A549 (cell line): ENCODE results near the gene TFF3. TPM values are rescaled to one million over a fixed set of nuclear protein-coding genes. Genes with fewer than 3 reads are reported as not detected.

ENCODE experiments used
- ATAC-seq, 2 experiments: fragments of 200-7000 bp in 1 of 2; fragments of >200 bp in 1 of 2; cut with Nextera tagmentation in 1 of 2; cut with Tn5 transposase in 1 of 2; 3 replicates each; pipeline versions ENCODE4 v1.8.0 to v1.9.1; 2018 to 2020; ENCODE audit warnings: mild to moderate bottlenecking in 1 of 2, moderate library complexity in 1 of 2
- CTCF ChIA-PET: fragments of 300-600 bp; sonication (Branson Sonifier 250); formaldehyde crosslinking; extraction: SDS; loops from one replicate; lab custom pipeline; 2021; ENCODE audit warnings: antibody characterized with exemption, inconsistent platforms; lab: Yijun Ruan, JAX
- POLR2A ChIA-PET: fragments of 350-600 bp; formaldehyde crosslinking; extraction: SDS; loops from one replicate; lab custom pipeline; 2021; ENCODE audit warnings: antibody characterized with exemption, inconsistent platforms; lab: Yijun Ruan, JAX
- DNase-seq, 2 experiments: peaks; one replicate each; pipeline versions ENCODE4 v3.0.0 to v3.0.0-alpha.2; 2011 to 2016; ENCODE audit warnings: low read depth in 1 of 2, low spot score in 1 of 2
- FAIRE-seq: peaks from 2 replicates; lab custom pipeline; 2011; peaks lifted over from hg19 to GRCh38; lab: Jason Lieb, UNC
- H3K27ac ChIP-seq, 2 experiments: fragments of >200 bp; sonication (Bioruptor Twin); formaldehyde crosslinking; 3 replicates each; pipeline ENCODE4 v1.5.1; 2016 to 2017
- H3K4me1 ChIP-seq: fragments of >200 bp; sonication (Bioruptor Twin); formaldehyde crosslinking; 3 replicates; pipeline ENCODE4 v1.6.1; 2016
- H3K4me2 ChIP-seq: fragments of >200 bp; sonication (Bioruptor Twin); formaldehyde crosslinking; 3 replicates; pipeline ENCODE4 v1.6.1; 2016
- H3K4me3 ChIP-seq: fragments of >200 bp; sonication (Bioruptor Twin); formaldehyde crosslinking; 3 replicates; pipeline ENCODE4 v1.5.1; 2016
- H3K9me3 ChIP-seq: fragments of >200 bp; sonication (Bioruptor Twin); formaldehyde crosslinking; 3 replicates; pipeline ENCODE4 v1.6.1; 2016
- CBX2 ChIP-seq: fragments of 200-600 bp; sonication (generic); IDR thresholded peaks from 2 replicates; pipeline ENCODE4 v1.6.1; 2016; ENCODE audit warnings: low read depth, mild to moderate bottlenecking, borderline replicate concordance
- CHD2 ChIP-seq: fragments of 150-350 bp; IDR thresholded peaks from 2 replicates; pipeline ENCODE4 v1.6.1; 2014; ENCODE audit warnings: low read length; ENCODE audit not compliant: partially characterized antibody
- EP300 ChIP-seq, 2 experiments: fragments of >200 bp; sonication (Bioruptor Twin); formaldehyde crosslinking; IDR thresholded peaks; 2 replicates in 1 of 2; 3 replicates in 1 of 2; pipeline ENCODE4 v1.6.1; 2016 to 2017
- FOSB ChIP-seq: fragments of 250-450 bp; sonication (Bioruptor Pico); IDR thresholded peaks from 2 replicates; pipeline ENCODE4 v1.5.0; 2020; ENCODE audit warnings: mild to moderate bottlenecking, moderate library complexity
- HOXB13 ChIP-seq: fragments of 250-450 bp; sonication (Bioruptor Pico); IDR thresholded peaks from 2 replicates; pipeline ENCODE4 v1.5.0; 2020; ENCODE audit warnings: low read depth, mild to moderate bottlenecking, moderate library complexity
- HOXB5 ChIP-seq: fragments of 250-450 bp; sonication (Bioruptor Pico); IDR thresholded peaks from 2 replicates; pipeline ENCODE4 v1.5.0; 2020; ENCODE audit warnings: mild to moderate bottlenecking, moderate library complexity
- MAFK ChIP-seq: fragments of 450-650 bp; IDR thresholded peaks from 2 replicates; pipeline ENCODE4 v1.6.1; 2014; ENCODE audit not compliant: partially characterized antibody
- MAX ChIP-seq: IDR thresholded peaks from 2 replicates; pipeline ENCODE4 v1.6.1; 2012
- MAZ ChIP-seq: fragments of 150-350 bp; IDR thresholded peaks from 2 replicates; pipeline ENCODE4 v1.6.1; 2014; ENCODE audit warnings: antibody characterized with exemption, low read depth, low read length, borderline replicate concordance
- MYC ChIP-seq: IDR thresholded peaks from 2 replicates; pipeline ENCODE4 v1.6.1; 2012; ENCODE audit warnings: mild to moderate bottlenecking, inconsistent platforms, low read length, improper control_type of control experiment, borderline replicate concordance
- NFE2L2 ChIP-seq: fragments of 150-350 bp; conservative IDR thresholded peaks from 2 replicates; pipeline ENCODE4 v1.6.1; 2014; ENCODE audit warnings: low read length
- NPAS2 ChIP-seq: fragments of 250-450 bp; sonication (Bioruptor Pico); IDR thresholded peaks from 2 replicates; pipeline ENCODE4 v1.8.0; 2022; ENCODE audit warnings: mild to moderate bottlenecking, moderate library complexity, borderline replicate concordance
- NR3C1 ChIP-seq: fragments of >200 bp; sonication (Bioruptor Twin); formaldehyde crosslinking; IDR thresholded peaks from 3 replicates; pipeline ENCODE4 v1.6.1; 2017
- RARB ChIP-seq: fragments of 250-450 bp; sonication (Bioruptor Pico); IDR thresholded peaks from 2 replicates; pipeline ENCODE4 v1.8.0; 2021; ENCODE audit warnings: mild to moderate bottlenecking, moderate library complexity
- RCOR1 ChIP-seq: fragments of 150-350 bp; IDR thresholded peaks from 2 replicates; pipeline ENCODE4 v1.6.1; 2014; ENCODE audit warnings: antibody characterized with exemption, low read length, low read depth
- SMC3 ChIP-seq: fragments of >200 bp; sonication (Bioruptor Twin); formaldehyde crosslinking; IDR thresholded peaks from 3 replicates; pipeline ENCODE4 v1.6.1; 2018; ENCODE audit warnings: inconsistent platforms
- SREBF2 ChIP-seq: fragments of 450-650 bp; IDR thresholded peaks from 2 replicates; pipeline ENCODE4 v1.6.1; 2014; ENCODE audit warnings: mild to moderate bottlenecking, moderate library complexity
- TP53 ChIP-seq: fragments of 250-450 bp; sonication (Bioruptor Pico); IDR thresholded peaks from 2 replicates; pipeline ENCODE4 v1.5.0; 2021; ENCODE audit warnings: mild to moderate bottlenecking, moderate library complexity
- ZFP36 ChIP-seq: fragments of 450-650 bp; IDR thresholded peaks from 2 replicates; pipeline ENCODE4 v1.6.1; 2014; ENCODE audit warnings: borderline replicate concordance; ENCODE audit not compliant: partially characterized antibody
- WGBS: methylation state at CpG from one replicate; pipeline ENCODE4 v1.1.6; 2017; ENCODE audit errors: missing lambda C conversion rate; 5-methylcytosine and 5-hydroxymethylcytosine counted together
- polyA plus RNA-seq, 4 experiments: library from polyadenylated mRNA; depleted of rRNA in 3 of 4; stranded (reverse); fragments of >200 nt; fragmentation: RNase III in 1 of 4; extraction: RNeasy Plus Mini Kit Qiagen cat#74134 plus additional on column Dnase treatment in 1 of 4; gene quantifications; 2 replicates in 3 of 4; 3 replicates in 1 of 4; pipeline ENCODE4 v1.2.3, GENCODE V29; 2011 to 2017
- TF ChIP-seq, protein P1 (sequence below): fragments of 150-350 bp; IDR thresholded peaks from 2 replicates; pipeline ENCODE4 v1.6.1; 2014; ENCODE audit warnings: low read depth, mild to moderate bottlenecking, low read length
- TF ChIP-seq, protein P2 (sequence below): fragments of >200 bp; sonication (Bioruptor Twin); formaldehyde crosslinking; IDR thresholded peaks from 3 replicates; pipeline ENCODE4 v1.5.1; 2016
- TF ChIP-seq, protein P3 (sequence below): fragments of 250-450 bp; sonication (Bioruptor Pico); IDR thresholded peaks from 2 replicates; pipeline ENCODE4 v1.5.0; 2020; ENCODE audit warnings: low read depth, mild to moderate bottlenecking, moderate library complexity
- TF ChIP-seq, protein P4 (sequence below): IDR thresholded peaks from 2 replicates; pipeline ENCODE4 v1.6.1; 2012
- TF ChIP-seq, protein P5 (sequence below): fragments of 200-600 bp; sonication (generic); IDR thresholded peaks from 2 replicates; pipeline ENCODE4 v1.6.1; 2016; ENCODE audit warnings: antibody characterized with exemption, mild to moderate bottlenecking, moderate library complexity

TFF3 gene
- polyA plus RNA-seq, 2 of the 4 experiments (the other 2 are of a cell fraction): 0.43 TPM; not detected in 1

DNA sequence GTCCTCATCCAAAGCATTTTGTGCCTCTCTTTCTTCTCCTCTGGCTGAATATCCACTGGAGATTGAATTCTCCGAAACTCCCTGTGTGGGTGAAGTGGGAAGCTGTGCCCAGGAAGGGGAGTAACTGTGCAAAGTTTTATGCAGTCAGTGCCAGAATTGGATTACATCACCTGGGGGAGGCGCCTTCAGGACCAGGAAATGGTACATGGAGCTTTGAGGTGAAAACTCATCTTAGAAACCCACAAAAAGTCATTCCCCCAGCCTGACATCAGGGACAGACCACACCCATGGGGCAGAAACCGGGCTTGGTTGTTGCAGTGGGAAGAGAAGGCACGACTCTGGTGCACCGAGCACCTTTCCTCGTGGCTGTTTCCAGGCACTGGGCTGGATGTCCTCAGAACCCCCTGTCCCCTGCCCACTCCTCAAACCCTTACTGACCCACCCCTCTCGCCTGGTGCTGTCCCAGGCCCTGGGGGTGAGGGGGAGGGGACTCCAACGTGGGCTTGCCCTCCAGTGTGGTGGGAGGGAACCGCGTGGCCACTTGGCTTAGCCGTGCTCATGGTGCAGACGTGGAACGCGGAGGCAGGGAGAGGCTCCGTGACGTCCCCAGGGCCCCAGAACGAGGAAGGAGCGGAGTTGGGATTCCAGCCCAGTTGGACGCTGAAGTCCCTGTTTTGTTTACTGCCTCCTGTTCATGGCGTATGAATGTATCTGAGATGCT lies 15.7 kb downstream of the TFF3 start:
- FAIRE-seq: no peak
- ChIA-PET POLR2A (no interaction called here), CTCF (interaction anchor here (0.5 to 3.8 kb wide), 3 partner anchors 10 to 154 kb away, joined by 3 to 15 read pairs (median 4); no protein-coding TSS in a partner anchor)
- no peak overlapping the region for H3K4me2 ChIP-seq
- H3K4me1 ChIP-seq: no peaks in the 10 kb centered on the region
- no peak for TF ChIP-seq ZFP36
- TF ChIP-seq, protein P1, sequence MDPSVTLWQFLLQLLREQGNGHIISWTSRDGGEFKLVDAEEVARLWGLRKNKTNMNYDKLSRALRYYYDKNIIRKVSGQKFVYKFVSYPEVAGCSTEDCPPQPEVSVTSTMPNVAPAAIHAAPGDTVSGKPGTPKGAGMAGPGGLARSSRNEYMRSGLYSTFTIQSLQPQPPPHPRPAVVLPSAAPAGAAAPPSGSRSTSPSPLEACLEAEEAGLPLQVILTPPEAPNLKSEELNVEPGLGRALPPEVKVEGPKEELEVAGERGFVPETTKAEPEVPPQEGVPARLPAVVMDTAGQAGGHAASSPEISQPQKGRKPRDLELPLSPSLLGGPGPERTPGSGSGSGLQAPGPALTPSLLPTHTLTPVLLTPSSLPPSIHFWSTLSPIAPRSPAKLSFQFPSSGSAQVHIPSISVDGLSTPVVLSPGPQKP: no peak
- TF ChIP-seq MYC: no peak
- TF ChIP-seq CHD2: no peak
- TF ChIP-seq HOXB5 (CRISPR knock-in tag): no peak
- TF ChIP-seq SREBF2: no peak
- TF ChIP-seq MAZ: no peak
- TF ChIP-seq, protein P2, sequence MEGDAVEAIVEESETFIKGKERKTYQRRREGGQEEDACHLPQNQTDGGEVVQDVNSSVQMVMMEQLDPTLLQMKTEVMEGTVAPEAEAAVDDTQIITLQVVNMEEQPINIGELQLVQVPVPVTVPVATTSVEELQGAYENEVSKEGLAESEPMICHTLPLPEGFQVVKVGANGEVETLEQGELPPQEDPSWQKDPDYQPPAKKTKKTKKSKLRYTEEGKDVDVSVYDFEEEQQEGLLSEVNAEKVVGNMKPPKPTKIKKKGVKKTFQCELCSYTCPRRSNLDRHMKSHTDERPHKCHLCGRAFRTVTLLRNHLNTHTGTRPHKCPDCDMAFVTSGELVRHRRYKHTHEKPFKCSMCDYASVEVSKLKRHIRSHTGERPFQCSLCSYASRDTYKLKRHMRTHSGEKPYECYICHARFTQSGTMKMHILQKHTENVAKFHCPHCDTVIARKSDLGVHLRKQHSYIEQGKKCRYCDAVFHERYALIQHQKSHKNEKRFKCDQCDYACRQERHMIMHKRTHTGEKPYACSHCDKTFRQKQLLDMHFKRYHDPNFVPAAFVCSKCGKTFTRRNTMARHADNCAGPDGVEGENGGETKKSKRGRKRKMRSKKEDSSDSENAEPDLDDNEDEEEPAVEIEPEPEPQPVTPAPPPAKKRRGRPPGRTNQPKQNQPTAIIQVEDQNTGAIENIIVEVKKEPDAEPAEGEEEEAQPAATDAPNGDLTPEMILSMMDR: no peak
- TF ChIP-seq EP300 (IDR thresholded peaks at IDR 0.05): no peak
- TF ChIP-seq NFE2L2: no peak
- TF ChIP-seq RARB (CRISPR knock-in tag): no peak
- TF ChIP-seq, protein P3, sequence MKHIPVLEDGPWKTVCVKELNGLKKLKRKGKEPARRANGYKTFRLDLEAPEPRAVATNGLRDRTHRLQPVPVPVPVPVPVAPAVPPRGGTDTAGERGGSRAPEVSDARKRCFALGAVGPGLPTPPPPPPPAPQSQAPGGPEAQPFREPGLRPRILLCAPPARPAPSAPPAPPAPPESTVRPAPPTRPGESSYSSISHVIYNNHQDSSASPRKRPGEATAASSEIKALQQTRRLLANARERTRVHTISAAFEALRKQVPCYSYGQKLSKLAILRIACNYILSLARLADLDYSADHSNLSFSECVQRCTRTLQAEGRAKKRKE (CRISPR knock-in tag): no peak
- no peak for TF ChIP-seq FOSB
- TF ChIP-seq NR3C1: no peak
- TF ChIP-seq TP53: no peak
- no peak for TF ChIP-seq HOXB13 (CRISPR knock-in tag)
- TF ChIP-seq, protein P4, sequence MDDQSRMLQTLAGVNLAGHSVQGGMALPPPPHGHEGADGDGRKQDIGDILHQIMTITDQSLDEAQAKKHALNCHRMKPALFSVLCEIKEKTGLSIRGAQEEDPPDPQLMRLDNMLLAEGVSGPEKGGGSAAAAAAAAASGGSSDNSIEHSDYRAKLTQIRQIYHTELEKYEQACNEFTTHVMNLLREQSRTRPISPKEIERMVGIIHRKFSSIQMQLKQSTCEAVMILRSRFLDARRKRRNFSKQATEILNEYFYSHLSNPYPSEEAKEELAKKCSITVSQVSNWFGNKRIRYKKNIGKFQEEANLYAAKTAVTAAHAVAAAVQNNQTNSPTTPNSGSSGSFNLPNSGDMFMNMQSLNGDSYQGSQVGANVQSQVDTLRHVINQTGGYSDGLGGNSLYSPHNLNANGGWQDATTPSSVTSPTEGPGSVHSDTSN: no peak
- TF ChIP-seq SMC3: no peak
- no peak overlapping the region for H3K27ac ChIP-seq
- DNase-seq: no peak
- ATAC-seq: no peak
- no peak overlapping the region for H3K4me3 ChIP-seq
- H3K9me3 ChIP-seq: no peaks in the 10 kb centered on the region
- WGBS: 65% methylated on average over 15 of the region's 20 CpGs

DNA sequence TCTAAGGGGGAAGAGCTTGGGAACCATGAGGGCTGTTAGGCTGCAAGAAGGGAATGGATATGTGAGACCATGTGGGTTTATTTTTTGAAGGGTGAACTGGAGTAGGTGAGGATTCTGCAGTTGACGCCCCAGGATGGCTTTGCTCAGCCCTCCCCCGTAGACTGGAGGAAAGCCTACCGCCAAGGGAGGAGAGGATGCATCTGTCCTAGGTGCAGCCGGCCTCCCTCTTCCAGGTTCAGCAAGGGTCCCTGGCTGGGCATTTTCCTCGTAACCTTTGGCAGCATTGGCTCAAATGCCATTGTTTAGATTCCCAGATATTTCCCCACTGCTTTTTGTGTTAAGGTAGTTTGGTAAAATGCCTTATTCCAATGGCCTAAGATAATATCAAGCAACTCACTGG lies 16.6 kb downstream of the TFF3 start:
- no peak for ATAC-seq
- Histone ChIP-seq H3K4me2 (no peak overlapping the region), H3K4me3 (no peak overlapping the region), H3K4me1 (no peaks in the 10 kb centered on the region), H3K9me3 (no peaks in the 10 kb centered on the region), H3K27ac (no peak overlapping the region)
- ChIA-PET POLR2A (no interaction called here), CTCF (interaction anchor here (0.8 to 3.8 kb wide), 2 partner anchors 11 to 153 kb away, joined by 4 to 15 read pairs; no protein-coding TSS in a partner anchor)
- FAIRE-seq: no peak
- 77% methylated on average over 5 of the region's 5 CpGs for WGBS
- TF ChIP-seq CBX2 (no peak), RCOR1 (no peak), NPAS2 (no peak), RARB (CRISPR knock-in tag) (no peak), MAFK (no peak), MAX (no peak)
- TF ChIP-seq, protein P5, sequence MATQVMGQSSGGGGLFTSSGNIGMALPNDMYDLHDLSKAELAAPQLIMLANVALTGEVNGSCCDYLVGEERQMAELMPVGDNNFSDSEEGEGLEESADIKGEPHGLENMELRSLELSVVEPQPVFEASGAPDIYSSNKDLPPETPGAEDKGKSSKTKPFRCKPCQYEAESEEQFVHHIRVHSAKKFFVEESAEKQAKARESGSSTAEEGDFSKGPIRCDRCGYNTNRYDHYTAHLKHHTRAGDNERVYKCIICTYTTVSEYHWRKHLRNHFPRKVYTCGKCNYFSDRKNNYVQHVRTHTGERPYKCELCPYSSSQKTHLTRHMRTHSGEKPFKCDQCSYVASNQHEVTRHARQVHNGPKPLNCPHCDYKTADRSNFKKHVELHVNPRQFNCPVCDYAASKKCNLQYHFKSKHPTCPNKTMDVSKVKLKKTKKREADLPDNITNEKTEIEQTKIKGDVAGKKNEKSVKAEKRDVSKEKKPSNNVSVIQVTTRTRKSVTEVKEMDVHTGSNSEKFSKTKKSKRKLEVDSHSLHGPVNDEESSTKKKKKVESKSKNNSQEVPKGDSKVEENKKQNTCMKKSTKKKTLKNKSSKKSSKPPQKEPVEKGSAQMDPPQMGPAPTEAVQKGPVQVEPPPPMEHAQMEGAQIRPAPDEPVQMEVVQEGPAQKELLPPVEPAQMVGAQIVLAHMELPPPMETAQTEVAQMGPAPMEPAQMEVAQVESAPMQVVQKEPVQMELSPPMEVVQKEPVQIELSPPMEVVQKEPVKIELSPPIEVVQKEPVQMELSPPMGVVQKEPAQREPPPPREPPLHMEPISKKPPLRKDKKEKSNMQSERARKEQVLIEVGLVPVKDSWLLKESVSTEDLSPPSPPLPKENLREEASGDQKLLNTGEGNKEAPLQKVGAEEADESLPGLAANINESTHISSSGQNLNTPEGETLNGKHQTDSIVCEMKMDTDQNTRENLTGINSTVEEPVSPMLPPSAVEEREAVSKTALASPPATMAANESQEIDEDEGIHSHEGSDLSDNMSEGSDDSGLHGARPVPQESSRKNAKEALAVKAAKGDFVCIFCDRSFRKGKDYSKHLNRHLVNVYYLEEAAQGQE: no peak
- no peak for DNase-seq
